CD4-positive, alpha-beta T cell treated with Interferon alpha-2 for 1 hour (primary cell): Measurements from ENCODE around the gene PRELID1.
"Not testable (repeated sequence)": the region's sequence is repeated elsewhere in the genome, so short reads cannot be mapped to it uniquely, and the experiment has no call there.

ENCODE experiments used
- DNase-seq, 2 donors: peaks; one replicate each; pipeline ENCODE4 v3.0.0-alpha.2; 2020 to 2022

Gene PRELID1

GRCh38 chr5:177303121-177303924 lies at the start of gene PRELID1, which contains the start of gene RAB24:
Gene PRELID1, plus strand, starts transcription at chr5:177303799. Its CDS starts 187 bp downstream, at chr5:177303986.
Gene RAB24, minus strand, starts transcription at chr5:177303719. Its CDS starts 431 bp downstream, at chr5:177303288.
- peak; percentile 83 to 89 for DNase-seq

- DNase-seq: no peak
Measured at GRCh38 chr5:177256296-177256695, 47.3 kb upstream of the PRELID1 start.

- not testable (repeated sequence) for DNase-seq
Measured at GRCh38 chr5:177258711-177259110, 44.9 kb upstream of the PRELID1 start.

GRCh38 chr5:177260961-177261360 lies 42.6 kb upstream of the PRELID1 start:
- DNase-seq: no peak

- no peak for DNase-seq
Measured at GRCh38 chr5:177261510-177261909, 42.1 kb upstream of the PRELID1 start.

GRCh38 chr5:177264178-177264577 lies 39.4 kb upstream of the PRELID1 start:
- no peak for DNase-seq

GRCh38 chr5:177265395-177265794 lies 38.2 kb upstream of the PRELID1 start:
- no peak for DNase-seq

GRCh38 chr5:177269232-177269895 lies 34.2 kb upstream of the PRELID1 start:
- DNase-seq: no peak

- DNase-seq: no peak
Measured at GRCh38 chr5:177269976-177270375, 33.6 kb upstream of the PRELID1 start.

GRCh38 chr5:177270653-177271052 lies 32.9 kb upstream of the PRELID1 start:
- no peak for DNase-seq

GRCh38 chr5:177271113-177271512 lies 32.5 kb upstream of the PRELID1 start:
- DNase-seq: no peak

GRCh38 chr5:177275883-177276282 lies 27.7 kb upstream of the PRELID1 start:
- DNase-seq: no peak

GRCh38 chr5:177276886-177277285 lies 26.7 kb upstream of the PRELID1 start:
- no peak for DNase-seq

- no peak for DNase-seq
Measured at GRCh38 chr5:177288191-177288590, 15.4 kb upstream of the PRELID1 start.

- DNase-seq: no peak
Measured at GRCh38 chr5:177290816-177291596, 12.6 kb upstream of the PRELID1 start.

- no peak for DNase-seq
Measured at GRCh38 chr5:177291735-177292134, 11.9 kb upstream of the PRELID1 start.

GRCh38 chr5:177293819-177294581 lies 9.6 kb upstream of the PRELID1 start:
- DNase-seq: no peak

GRCh38 chr5:177294632-177295031 lies 9.0 kb upstream of the PRELID1 start:
- DNase-seq: no peak

- no peak for DNase-seq
Measured at GRCh38 chr5:177295924-177296323, 7.7 kb upstream of the PRELID1 start.

GRCh38 chr5:177296581-177296980 lies 7.0 kb upstream of the PRELID1 start:
- no peak for DNase-seq

GRCh38 chr5:177297922-177298321 lies 5.7 kb upstream of the PRELID1 start:
- no peak for DNase-seq

GRCh38 chr5:177299697-177300096 lies 3.9 kb upstream of the PRELID1 start:
- no peak for DNase-seq
